Tibial nerve (tissue), 4 donors: ENCODE measurements around the gene PIP5KL1. TPM values are rescaled to one million over a fixed set of nuclear protein-coding genes. Genes with fewer than 3 reads are reported as not detected.
A peak's percentile ranks its signal among the peaks of the same experiment; 100 is the strongest.

Experiments
- DNase-seq, 2 donors: peaks; one replicate each; pipeline ENCODE4 v3.0.0-alpha.2; 2019; ENCODE audit warnings: low spot score in 2 of 2
- H3K27ac ChIP-seq, 4 donors: fragments of 200-600 bp; sonication (generic) in 3 of 4; one replicate each; pipeline ENCODE4 v1.5.1; 2017 to 2019; ENCODE audit warnings: mild to moderate bottlenecking in 1 of 4
- H3K27me3 ChIP-seq, 2 donors: fragments of 200-600 bp; sonication (generic) in 1 of 2; one replicate each; pipeline versions ENCODE4 v1.5.1 to v1.6.0; 2017 to 2019
- H3K36me3 ChIP-seq, 3 donors: fragments of 200-600 bp; sonication (generic); one replicate each; pipeline ENCODE4 v1.5.1; 2018 to 2019
- H3K4me1 ChIP-seq, 4 donors: fragments of 200-600 bp; sonication (generic) in 3 of 4; one replicate each; pipeline ENCODE4 v1.5.1; 2017 to 2019
- H3K4me3 ChIP-seq, 4 donors: fragments of 200-600 bp; sonication (generic) in 3 of 4; one replicate each; pipeline ENCODE4 v1.5.1; 2017 to 2019; ENCODE audit warnings: mild to moderate bottlenecking in 1 of 4, moderate library complexity in 1 of 4
- H3K9me3 ChIP-seq, 4 donors: fragments of 200-600 bp; sonication (generic) in 3 of 4; one replicate each; pipeline ENCODE4 v1.5.1; 2017 to 2019
- EP300 ChIP-seq, 2 donors: sonication (generic); formaldehyde crosslinking; IDR thresholded peaks; one replicate each; pipeline ENCODE4 v1.6.1; 2017; ENCODE audit warnings: antibody characterized with exemption in 2 of 2, mild to moderate bottlenecking in 1 of 2
- POLR2A ChIP-seq, 2 donors: fragments of 450-650 bp; IDR thresholded peaks; one replicate each; pipeline ENCODE4 v1.6.1; 2017; ENCODE audit warnings: antibody characterized with exemption in 2 of 2, mild to moderate bottlenecking in 2 of 2, moderate library complexity in 2 of 2
- WGBS, 2 donors: methylation state at CpG; one replicate each; pipeline ENCODE4 v1.1.5; 2018; 5-methylcytosine and 5-hydroxymethylcytosine counted together
- total RNA-seq, 4 donors: library from RNA; depleted of rRNA; stranded (reverse); fragments of >200 nt; gene quantifications; one replicate each; pipeline ENCODE4 v1.1.0, GENCODE V29; 2016
- TF ChIP-seq, protein P1 (sequence below), 5 experiments: fragments of 200-600 bp in 3 of 5; fragments of 450-650 bp in 2 of 5; sonication (generic) in 3 of 5; IDR thresholded peaks; one replicate each; pipeline ENCODE4 v1.5.1; 2016 to 2019; ENCODE audit warnings: antibody characterized with exemption in 5 of 5, mild to moderate bottlenecking in 3 of 5, moderate library complexity in 2 of 5

PIP5KL1 gene
- total RNA-seq, 4 donors from 2014 or later = 0.59 TPM; not detected in 3

DNA sequence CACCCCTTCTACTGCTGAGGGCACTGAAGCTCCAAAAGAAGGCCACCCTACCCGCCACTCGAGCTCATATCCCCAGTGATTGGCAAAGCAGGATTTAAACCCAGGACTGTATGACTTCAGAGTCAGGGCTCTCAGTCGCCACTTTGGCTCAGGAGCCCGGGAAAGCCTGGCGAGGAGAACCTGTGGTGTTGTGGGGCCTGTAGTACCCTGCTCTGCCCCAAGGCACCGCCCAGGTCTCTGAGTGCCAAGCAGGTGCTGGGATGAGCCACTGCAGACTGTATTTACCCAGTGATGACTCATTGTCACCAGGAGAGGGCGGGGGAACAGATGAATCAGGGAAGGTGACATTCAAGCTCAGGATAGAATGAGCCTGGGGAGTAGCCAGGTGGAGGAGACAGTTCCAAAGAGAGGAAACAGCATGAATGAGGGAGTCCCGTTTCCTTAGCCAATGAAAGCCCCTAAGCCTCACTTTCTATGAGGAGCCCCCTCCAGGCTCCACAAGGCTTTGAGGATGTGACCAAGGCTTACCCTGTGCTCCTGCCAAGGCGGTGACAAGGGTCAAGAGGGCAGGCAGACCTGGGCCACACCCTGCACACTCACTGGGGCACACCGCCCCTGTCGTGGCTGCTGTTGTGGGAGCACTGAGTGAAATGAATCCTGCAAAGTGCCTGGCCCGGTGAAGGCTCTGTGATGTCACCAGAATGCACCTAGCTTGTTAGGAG lies 24.9 kb upstream of the PIP5KL1 start:
- WGBS, 2 donors = 48 to 55% methylated on average over 12 of the region's 12 CpGs
- no peak for DNase-seq
- TF ChIP-seq, protein P1, sequence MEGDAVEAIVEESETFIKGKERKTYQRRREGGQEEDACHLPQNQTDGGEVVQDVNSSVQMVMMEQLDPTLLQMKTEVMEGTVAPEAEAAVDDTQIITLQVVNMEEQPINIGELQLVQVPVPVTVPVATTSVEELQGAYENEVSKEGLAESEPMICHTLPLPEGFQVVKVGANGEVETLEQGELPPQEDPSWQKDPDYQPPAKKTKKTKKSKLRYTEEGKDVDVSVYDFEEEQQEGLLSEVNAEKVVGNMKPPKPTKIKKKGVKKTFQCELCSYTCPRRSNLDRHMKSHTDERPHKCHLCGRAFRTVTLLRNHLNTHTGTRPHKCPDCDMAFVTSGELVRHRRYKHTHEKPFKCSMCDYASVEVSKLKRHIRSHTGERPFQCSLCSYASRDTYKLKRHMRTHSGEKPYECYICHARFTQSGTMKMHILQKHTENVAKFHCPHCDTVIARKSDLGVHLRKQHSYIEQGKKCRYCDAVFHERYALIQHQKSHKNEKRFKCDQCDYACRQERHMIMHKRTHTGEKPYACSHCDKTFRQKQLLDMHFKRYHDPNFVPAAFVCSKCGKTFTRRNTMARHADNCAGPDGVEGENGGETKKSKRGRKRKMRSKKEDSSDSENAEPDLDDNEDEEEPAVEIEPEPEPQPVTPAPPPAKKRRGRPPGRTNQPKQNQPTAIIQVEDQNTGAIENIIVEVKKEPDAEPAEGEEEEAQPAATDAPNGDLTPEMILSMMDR (IDR thresholded peaks at IDR 0.05) = peak in 3 of 5 experiments; percentile 26 to 43 (median 38)
- TF ChIP-seq EP300 (IDR thresholded peaks at IDR 0.05) = no peak
- Histone ChIP-seq H3K4me1 (peaks cover 0 to 87% (median 75%) of the 10 kb centered on the region in 4 donors), H3K36me3 (no peaks in the 10 kb centered on the region), H3K27me3 (no peaks in the 10 kb centered on the region), H3K9me3 (no peaks in the 10 kb centered on the region), H3K4me3 (no peak overlapping the region), H3K27ac (peak overlapping the region; percentile 74 to 99 (median 90))

DNA sequence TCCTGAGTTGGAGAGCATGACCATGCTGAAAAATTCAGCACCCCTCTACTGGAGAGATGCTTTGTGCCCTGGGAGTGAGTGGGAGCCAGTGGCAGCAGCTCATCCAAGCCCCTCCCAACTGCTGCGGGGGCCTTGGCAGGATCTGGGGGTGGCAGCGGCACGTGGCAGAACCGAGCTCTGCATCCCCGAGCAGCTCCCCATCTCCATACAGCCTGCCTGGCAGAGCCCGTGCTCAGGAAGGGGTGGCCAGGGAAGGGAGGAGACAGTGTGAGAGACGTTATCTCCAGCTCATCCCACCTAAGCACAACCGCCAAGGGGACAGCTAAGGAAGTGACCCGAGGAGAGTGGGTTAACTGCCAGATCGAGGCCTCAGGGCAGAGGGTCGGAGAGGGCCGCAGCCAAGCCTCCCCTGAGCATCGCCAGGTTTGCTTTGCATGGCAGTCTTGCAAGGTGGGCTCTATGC lies 24.3 kb upstream of the PIP5KL1 start:
- WGBS, 2 donors = 27 to 29% methylated on average over 7 to 13 of the region's 13 CpGs
- peaks cover 0 to 87% (median 69%) of the 10 kb centered on the region in 4 donors for H3K4me1 ChIP-seq
- no peaks in the 10 kb centered on the region for H3K27me3 ChIP-seq
- peak overlapping the region; percentile 74 to 99 (median 90) for H3K27ac ChIP-seq
- no peaks in the 10 kb centered on the region for H3K9me3 ChIP-seq
- no peak for DNase-seq
- peak in 1 of 2 donors; percentile 26 for TF ChIP-seq POLR2A (IDR thresholded peaks at IDR 0.05)
- TF ChIP-seq, protein P1 (IDR thresholded peaks at IDR 0.05) = no peak
- peak in 1 of 2 donors; percentile 69 for TF ChIP-seq EP300 (IDR thresholded peaks at IDR 0.05)
- no peak overlapping the region for H3K4me3 ChIP-seq
- no peaks in the 10 kb centered on the region for H3K36me3 ChIP-seq

DNA sequence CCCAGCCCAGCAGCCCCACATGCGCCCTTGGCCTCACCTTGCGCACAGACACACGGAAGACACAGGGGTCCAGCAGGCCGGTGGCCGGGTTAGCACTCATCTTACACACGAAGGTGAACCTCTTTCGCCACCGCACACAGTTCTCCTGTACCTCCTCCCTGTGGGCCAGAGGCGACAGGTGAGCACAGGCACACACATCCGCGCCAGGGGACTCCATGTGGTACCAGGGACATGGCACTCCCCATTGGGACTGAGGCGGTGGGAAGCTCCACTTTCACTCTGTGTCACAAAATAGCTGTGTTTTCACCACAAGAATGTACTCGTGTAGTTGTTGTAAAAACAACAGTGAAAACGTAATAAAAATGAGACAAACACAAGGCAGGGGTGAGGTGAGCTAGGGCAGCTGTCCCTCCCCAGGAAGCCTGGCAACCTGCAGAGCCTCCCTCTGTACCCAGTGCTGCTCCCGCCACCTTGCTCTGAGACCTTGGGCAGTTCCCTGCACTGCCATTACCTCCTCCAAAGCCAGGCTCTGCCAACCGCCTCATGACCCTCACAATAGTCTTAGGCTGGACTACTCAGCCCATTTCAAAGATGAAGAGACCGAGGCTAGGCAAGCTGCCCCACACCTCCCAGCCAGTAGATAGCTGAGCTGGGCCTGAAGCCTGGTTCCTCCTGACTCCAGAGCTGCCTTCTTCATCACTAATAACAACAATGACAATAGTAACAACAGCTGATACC lies 23.4 kb upstream of the PIP5KL1 start:
- no peaks in the 10 kb centered on the region for H3K9me3 ChIP-seq
- WGBS, 2 donors = 73 to 85% methylated on average over 17 of the region's 17 CpGs
- no peak overlapping the region for H3K4me3 ChIP-seq
- no peaks in the 10 kb centered on the region for H3K27me3 ChIP-seq
- H3K36me3 ChIP-seq = no peaks in the 10 kb centered on the region
- H3K4me1 ChIP-seq = peaks cover 0 to 87% (median 67%) of the 10 kb centered on the region in 4 donors
- DNase-seq = no peak
- H3K27ac ChIP-seq = peak overlapping the region; percentile 74 to 99 (median 90)
- TF ChIP-seq, protein P1 (IDR thresholded peaks at IDR 0.05) = no peak
- TF ChIP-seq POLR2A (IDR thresholded peaks at IDR 0.05) = no peak
- TF ChIP-seq EP300 (IDR thresholded peaks at IDR 0.05) = no peak

DNA sequence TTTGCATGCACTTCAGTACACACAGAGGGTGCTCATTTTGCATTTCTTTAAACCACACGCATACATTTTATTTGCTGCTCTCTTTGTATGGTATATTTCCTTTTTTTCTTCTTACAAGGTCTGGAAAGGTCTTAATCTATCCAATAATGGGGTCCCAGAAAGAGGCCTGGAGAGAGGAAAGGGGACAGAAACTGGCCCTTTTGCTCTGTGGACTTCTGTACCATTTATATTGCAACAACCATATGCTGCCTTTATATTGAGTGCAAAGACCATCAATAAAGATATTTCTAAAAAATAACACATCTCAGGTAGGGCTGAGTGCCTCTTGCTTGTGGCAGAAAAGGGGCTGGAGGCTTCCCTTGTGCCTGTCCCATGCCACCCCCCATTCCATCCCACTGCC lies 22.6 kb upstream of the PIP5KL1 start:
- WGBS, 2 donors = 39 to 53% methylated on average over 1 of the region's 1 CpG
- Histone ChIP-seq H3K4me3 (no peak overlapping the region), H3K27ac (peak overlapping the region; percentile 76 to 99 (median 90)), H3K36me3 (no peaks in the 10 kb centered on the region), H3K9me3 (no peaks in the 10 kb centered on the region), H3K27me3 (no peaks in the 10 kb centered on the region), H3K4me1 (peaks cover 0 to 91% (median 68%) of the 10 kb centered on the region in 4 donors)
- TF ChIP-seq, protein P1 (IDR thresholded peaks at IDR 0.05) = no peak
- no peak for TF ChIP-seq EP300 (IDR thresholded peaks at IDR 0.05)
- TF ChIP-seq POLR2A (IDR thresholded peaks at IDR 0.05) = no peak
- DNase-seq = no peak
